Small intestine (tissue), 4 donors: Measurements from ENCODE around the gene SMCO4. TPM values are rescaled to one million over a fixed set of nuclear protein-coding genes. Genes with fewer than 3 reads are reported as not detected.

Experiments used
- polyA plus RNA-seq, 4 donors: library from polyadenylated mRNA; stranded (reverse) in 3 of 4; unstranded in 1 of 4; fragments of 200-250 nt in 3 of 4; fragments of 120-200 nt in 1 of 4; gene quantifications; one replicate each; pipeline versions ENCODE4 v1.2.1 to v1.2.3, GENCODE V29; 2013
- donor health status: healthy with polysubstance abuse.
- donor health status: Bipolar disorder and iron deficiency.
- donor health status: healthy.

The SMCO4 gene
- polyA plus RNA-seq, 4 donors: 51.0 to 207 (median 95.7) TPM

Other genes with a start within 250 kb of the SMCO4 start
- under 1 TPM in 2 of 4 donors, not detected in 2; 0.03 to 0.68 TPM for gene DEUP1, start 212.6 kb downstream of the SMCO4 start, polyA plus RNA-seq
- gene CEP295, start 118.3 kb upstream of the SMCO4 start, polyA plus RNA-seq: 10 to 100 TPM in 1 of 4 donors, 1 to 10 TPM in 3; 5.4 to 14.8 (median 6.3) TPM
- 100 to 1,000 TPM in 1 of 4 donors, 10 to 100 TPM in 3; 45.9 to 147 (median 69.8) TPM for gene TAF1D, start 198.1 kb upstream of the SMCO4 start, polyA plus RNA-seq
- gene C11orf54, start 198.3 kb upstream of the SMCO4 start, polyA plus RNA-seq: 100 to 1,000 TPM in 1 of 4 donors, 10 to 100 TPM in 3; 26.3 to 106 (median 62.2) TPM
- gene MED17, start 240.9 kb upstream of the SMCO4 start, polyA plus RNA-seq: 10 to 100 TPM in 2 of 4 donors, 1 to 10 TPM in 2; 8.5 to 32.7 (median 11.0) TPM